Vagina (tissue), 2 donors: ENCODE data around the gene GPR142. TPM values are rescaled to one million over a fixed set of nuclear protein-coding genes. Genes with fewer than 3 reads are reported as not detected.

Experiments used
- DNase-seq, 2 donors: peaks; one replicate each; pipeline ENCODE4 v3.0.0-alpha.2; 2017; ENCODE audit errors: extremely low spot score in 2 of 2
- H3K27ac ChIP-seq: fragments of 200-600 bp; sonication (generic); one replicate; pipeline ENCODE4 v1.5.1; 2019
- H3K27me3 ChIP-seq: fragments of 200-600 bp; sonication (generic); one replicate; pipeline ENCODE4 v1.5.1; 2019
- H3K36me3 ChIP-seq, 2 donors: fragments of 200-600 bp; sonication (generic); one replicate each; pipeline ENCODE4 v1.5.1; 2017 to 2019
- H3K4me1 ChIP-seq: fragments of 200-600 bp; sonication (generic); one replicate; pipeline ENCODE4 v1.5.1; 2019
- H3K4me3 ChIP-seq, 2 donors: fragments of 200-600 bp; sonication (generic); 1 replicate in 1 of 2; 2 replicates in 1 of 2; pipeline ENCODE4 v1.5.1; 2016 to 2019
- H3K9me3 ChIP-seq: fragments of 200-600 bp; sonication (generic); one replicate; pipeline ENCODE4 v1.5.1; 2019
- CTCF ChIP-seq, 3 experiments: fragments of 450-650 bp in 2 of 3; fragments of 200-600 bp in 1 of 3; sonication (generic) in 1 of 3; IDR thresholded peaks; one replicate each; pipeline ENCODE4 v1.5.1; 2017 to 2019; ENCODE audit warnings: antibody characterized with exemption in 3 of 3, mild to moderate bottlenecking in 2 of 3, moderate library complexity in 2 of 3
- POLR2A ChIP-seq, 2 donors: fragments of 450-650 bp; IDR thresholded peaks; one replicate each; pipeline ENCODE4 v1.6.1; 2017; ENCODE audit warnings: antibody characterized with exemption in 2 of 2, mild to moderate bottlenecking in 2 of 2, moderate library complexity in 2 of 2
- POLR2AphosphoS5 ChIP-seq, 2 donors: sonication (generic); formaldehyde crosslinking; IDR thresholded peaks; one replicate each; pipeline ENCODE4 v1.9.0; 2017; ENCODE audit warnings: antibody characterized with exemption in 2 of 2, mild to moderate bottlenecking in 2 of 2, low read depth in 1 of 2; ENCODE audit not compliant: insufficient read depth in 1 of 2
- intact Hi-C: fragments of 100-400 bp; cut with DNase I; formaldehyde crosslinking; loops from one replicate; pipeline ENCODE4 v1.15.1; 2023
- total RNA-seq: library from RNA; depleted of rRNA; stranded (reverse); fragments of >200 nt; gene quantifications from one replicate; pipeline ENCODE4 v1.2.3, GENCODE V29; 2016

Gene GPR142
- total RNA-seq, 1 donor from 2014 or later, result 0.98 TPM

GRCh38 chr17:74407384-74407783 is 40.1 kb downstream of the GPR142 start:
- no peak overlapping the region for H3K27ac ChIP-seq
- no peaks in the 10 kb centered on the region for H3K27me3 ChIP-seq
- intact Hi-C loops, result no loop called here
- no peaks in the 10 kb centered on the region for H3K4me1 ChIP-seq
- H3K36me3 ChIP-seq, result no peaks in the 10 kb centered on the region
- no peak for DNase-seq
- H3K9me3 ChIP-seq, result no peaks in the 10 kb centered on the region
- H3K4me3 ChIP-seq, result no peak overlapping the region
- TF ChIP-seq CTCF (IDR thresholded peaks at IDR 0.05), result no peak
- no peak for TF ChIP-seq POLR2A (IDR thresholded peaks at IDR 0.05)
- no peak for TF ChIP-seq POLR2AphosphoS5 (IDR thresholded peaks at IDR 0.05; ENCODE audit: insufficient read depth in 1 of 2, low read depth in 1 of 2)

GRCh38 chr17:74408262-74408661 is 41.0 kb downstream of the GPR142 start:
- no peak for DNase-seq
- H3K4me3 ChIP-seq, result no peak overlapping the region
- no peak overlapping the region for H3K27ac ChIP-seq
- H3K9me3 ChIP-seq, result no peaks in the 10 kb centered on the region
- intact Hi-C loops, result no loop called here
- H3K4me1 ChIP-seq, result no peaks in the 10 kb centered on the region
- no peaks in the 10 kb centered on the region for H3K36me3 ChIP-seq
- no peaks in the 10 kb centered on the region for H3K27me3 ChIP-seq
- TF ChIP-seq POLR2AphosphoS5 (IDR thresholded peaks at IDR 0.05; ENCODE audit: insufficient read depth in 1 of 2, low read depth in 1 of 2) (no peak), POLR2A (IDR thresholded peaks at IDR 0.05) (no peak), CTCF (IDR thresholded peaks at IDR 0.05) (no peak)

- Histone ChIP-seq H3K4me3 (no peak overlapping the region), H3K9me3 (no peaks in the 10 kb centered on the region), H3K36me3 (no peaks in the 10 kb centered on the region), H3K27me3 (no peaks in the 10 kb centered on the region), H3K27ac (no peak overlapping the region), H3K4me1 (no peaks in the 10 kb centered on the region)
- TF ChIP-seq POLR2A (IDR thresholded peaks at IDR 0.05) (no peak), CTCF (IDR thresholded peaks at IDR 0.05) (no peak), POLR2AphosphoS5 (IDR thresholded peaks at IDR 0.05; ENCODE audit: insufficient read depth in 1 of 2, low read depth in 1 of 2) (no peak)
- DNase-seq, result no peak
- intact Hi-C loops, result no loop called here
These were observed 41.5 kb downstream of the GPR142 start for GRCh38 chr17:74408815-74409214.

GRCh38 chr17:74410001-74410443 is 42.7 kb downstream of the GPR142 start:
- DNase-seq, result no peak
- no peaks in the 10 kb centered on the region for H3K4me1 ChIP-seq
- no peaks in the 10 kb centered on the region for H3K9me3 ChIP-seq
- H3K27ac ChIP-seq, result no peak overlapping the region
- no peaks in the 10 kb centered on the region for H3K36me3 ChIP-seq
- no peak overlapping the region for H3K4me3 ChIP-seq
- intact Hi-C loops, result no loop called here
- TF ChIP-seq POLR2AphosphoS5 (IDR thresholded peaks at IDR 0.05; ENCODE audit: insufficient read depth in 1 of 2, low read depth in 1 of 2), result no peak
- TF ChIP-seq POLR2A (IDR thresholded peaks at IDR 0.05), result no peak
- no peaks in the 10 kb centered on the region for H3K27me3 ChIP-seq

- Histone ChIP-seq H3K36me3 (no peaks in the 10 kb centered on the region), H3K4me3 (no peak overlapping the region), H3K27me3 (no peaks in the 10 kb centered on the region), H3K9me3 (no peaks in the 10 kb centered on the region), H3K27ac (no peak overlapping the region), H3K4me1 (no peaks in the 10 kb centered on the region)
- DNase-seq, result no peak
- no peak for TF ChIP-seq CTCF (IDR thresholded peaks at IDR 0.05)
- no peak for TF ChIP-seq POLR2A (IDR thresholded peaks at IDR 0.05)
- TF ChIP-seq POLR2AphosphoS5 (IDR thresholded peaks at IDR 0.05; ENCODE audit: insufficient read depth in 1 of 2, low read depth in 1 of 2), result no peak
- intact Hi-C loops, result no loop called here
These were observed 45.3 kb downstream of the GPR142 start for GRCh38 chr17:74412581-74412980.
